Stomach (tissue), 9 donors: ENCODE measurements around the gene NSFL1C. TPM values are rescaled to one million over a fixed set of nuclear protein-coding genes. Genes with fewer than 3 reads are reported as not detected.
A peak's percentile ranks its signal among the peaks of the same experiment; 100 is the strongest.

Source experiments
- DNase-seq, 2 donors: peaks; one replicate each; pipeline versions ENCODE4 v3.0.0 to v3.0.0-alpha.2; 2013 to 2019
- H3K27ac ChIP-seq, 5 donors: fragments of 200-600 bp in 4 of 5; sonication (generic) in 4 of 5; one replicate each; pipeline ENCODE4 v1.5.1; 2013 to 2019; ENCODE audit warnings: mild to moderate bottlenecking in 1 of 5, moderate library complexity in 1 of 5
- H3K27me3 ChIP-seq, 3 donors: fragments of 200-600 bp; sonication (generic); one replicate each; pipeline ENCODE4 v1.5.1; 2017 to 2019; ENCODE audit warnings: mixed run types in 1 of 3
- H3K36me3 ChIP-seq, 4 donors: fragments of 200-600 bp; sonication (generic); 1 replicate in 3 of 4; 2 replicates in 1 of 4; pipeline ENCODE4 v1.5.1; 2016 to 2019
- H3K4me1 ChIP-seq, 4 donors: fragments of 200-600 bp; sonication (generic); one replicate each; pipeline ENCODE4 v1.5.1; 2016 to 2019
- H3K4me3 ChIP-seq, 4 donors: fragments of 200-600 bp; sonication (generic) in 3 of 4; one replicate each; pipeline ENCODE4 v1.5.1; 2016 to 2019; ENCODE audit warnings: mild to moderate bottlenecking in 1 of 4
- H3K9me3 ChIP-seq, 4 donors: fragments of 200-600 bp; sonication (generic); one replicate each; pipeline ENCODE4 v1.5.1; 2016 to 2019
- EP300 ChIP-seq: sonication (generic); formaldehyde crosslinking; IDR thresholded peaks from one replicate; pipeline ENCODE4 v1.6.1; 2017; ENCODE audit warnings: antibody characterized with exemption
- POLR2A ChIP-seq, 4 donors: fragments of 450-650 bp; IDR thresholded peaks; one replicate each; pipeline ENCODE4 v1.6.1; 2016; ENCODE audit warnings: antibody characterized with exemption in 4 of 4, control low read depth in 2 of 4, mild to moderate bottlenecking in 1 of 4, moderate library complexity in 1 of 4
- POLR2AphosphoS5 ChIP-seq, 3 donors: sonication (generic); formaldehyde crosslinking; IDR thresholded peaks; one replicate each; pipeline ENCODE4 v1.6.1; 2016; ENCODE audit warnings: antibody characterized with exemption in 3 of 3
- WGBS, 5 donors: extraction: QIAGEN DNeasy Blood & Tissue Kit in 3 of 5; methylation state at CpG; one replicate each; pipeline versions ENCODE4 v1.1.5 to v1.1.7; 2013 to 2018; 5-methylcytosine and 5-hydroxymethylcytosine counted together
- intact Hi-C: fragments of 100-400 bp; cut with DNase I; formaldehyde crosslinking; loops from one replicate; pipeline ENCODE4 v1.15.1; 2023; ENCODE audit warnings: low total_unique reads
- polyA plus RNA-seq, 3 donors: library from polyadenylated mRNA; stranded (reverse); fragments of 200-250 nt; gene quantifications; one replicate each; pipeline ENCODE4 v1.2.3, GENCODE V29; 2013
- total RNA-seq, 5 donors: library from RNA; depleted of rRNA; stranded (reverse); fragments of >200 nt; gene quantifications; one replicate each; pipeline versions ENCODE4 v1.1.0 to v1.2.3, GENCODE V29; 2014 to 2016
- TF ChIP-seq, protein P1 (sequence below), 7 experiments: fragments of 450-650 bp in 4 of 7; fragments of 200-600 bp in 3 of 7; sonication (generic) in 3 of 7; IDR thresholded peaks; one replicate each; pipeline ENCODE4 v1.5.1; 2016 to 2019; ENCODE audit warnings: antibody characterized with exemption in 7 of 7, control low read depth in 2 of 7, mild to moderate bottlenecking in 1 of 7
- donor health status: healthy with polysubstance abuse.
- donor health status: Bipolar disorder and iron deficiency.
- donor health status: healthy.

NSFL1C gene
- total and polyA plus RNA-seq, 8 donors = 13.4 to 83.4 (median 42.1) TPM

DNA sequence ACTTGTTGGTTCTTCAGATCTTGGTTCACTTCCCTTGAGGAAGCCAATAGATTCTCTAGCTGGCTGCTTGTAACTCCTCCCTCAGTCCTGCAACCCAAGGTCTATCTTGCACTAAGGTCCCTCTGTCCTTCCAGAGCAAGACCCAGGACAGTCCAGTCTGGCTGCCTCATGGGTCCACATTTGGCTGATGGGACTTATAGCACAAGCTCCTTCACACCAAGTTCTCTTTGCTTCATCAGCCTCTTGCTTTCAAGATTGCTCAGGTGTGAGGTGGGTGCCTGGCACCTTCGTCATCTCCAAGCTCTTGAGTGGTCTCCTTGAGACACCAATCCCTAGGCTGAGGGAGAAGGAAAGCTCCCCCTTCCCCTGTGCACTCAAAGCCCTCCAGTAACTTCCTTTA is 28.3 kb downstream of the NSFL1C start:
- 0 to 52% (median 47%) methylated on average over 1 of the region's 1 CpG for WGBS, 5 donors
- Histone ChIP-seq H3K4me3 (no peak overlapping the region), H3K4me1 (peaks cover 0 to 13% (median 3%) of the 10 kb centered on the region in 4 donors), H3K9me3 (no peaks in the 10 kb centered on the region), H3K27ac (no peak overlapping the region), H3K36me3 (peaks cover 16 to 44% (median 40%) of the 10 kb centered on the region in 4 donors), H3K27me3 (no peaks in the 10 kb centered on the region)
- intact Hi-C loops = loop anchor here (5.0 kb wide), 1 partner anchor 126 kb away; no protein-coding TSS in a partner anchor
- no peak for DNase-seq
- TF ChIP-seq POLR2A (IDR thresholded peaks at IDR 0.05) = no peak
- TF ChIP-seq, protein P1, sequence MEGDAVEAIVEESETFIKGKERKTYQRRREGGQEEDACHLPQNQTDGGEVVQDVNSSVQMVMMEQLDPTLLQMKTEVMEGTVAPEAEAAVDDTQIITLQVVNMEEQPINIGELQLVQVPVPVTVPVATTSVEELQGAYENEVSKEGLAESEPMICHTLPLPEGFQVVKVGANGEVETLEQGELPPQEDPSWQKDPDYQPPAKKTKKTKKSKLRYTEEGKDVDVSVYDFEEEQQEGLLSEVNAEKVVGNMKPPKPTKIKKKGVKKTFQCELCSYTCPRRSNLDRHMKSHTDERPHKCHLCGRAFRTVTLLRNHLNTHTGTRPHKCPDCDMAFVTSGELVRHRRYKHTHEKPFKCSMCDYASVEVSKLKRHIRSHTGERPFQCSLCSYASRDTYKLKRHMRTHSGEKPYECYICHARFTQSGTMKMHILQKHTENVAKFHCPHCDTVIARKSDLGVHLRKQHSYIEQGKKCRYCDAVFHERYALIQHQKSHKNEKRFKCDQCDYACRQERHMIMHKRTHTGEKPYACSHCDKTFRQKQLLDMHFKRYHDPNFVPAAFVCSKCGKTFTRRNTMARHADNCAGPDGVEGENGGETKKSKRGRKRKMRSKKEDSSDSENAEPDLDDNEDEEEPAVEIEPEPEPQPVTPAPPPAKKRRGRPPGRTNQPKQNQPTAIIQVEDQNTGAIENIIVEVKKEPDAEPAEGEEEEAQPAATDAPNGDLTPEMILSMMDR (IDR thresholded peaks at IDR 0.05) = no peak
- TF ChIP-seq EP300 = no peak
- TF ChIP-seq POLR2AphosphoS5 (IDR thresholded peaks at IDR 0.05) = no peak

- Histone ChIP-seq H3K36me3 (peaks cover 7 to 34% (median 30%) of the 10 kb centered on the region in 4 donors), H3K4me1 (peaks cover 0 to 13% (median 3%) of the 10 kb centered on the region in 4 donors), H3K27me3 (no peaks in the 10 kb centered on the region), H3K4me3 (no peak overlapping the region), H3K27ac (no peak overlapping the region), H3K9me3 (no peaks in the 10 kb centered on the region)
- WGBS, 5 donors = 30 to 37% (median 32%) methylated on average over 5 of the region's 5 CpGs
- peak; percentile 77 to 90 for DNase-seq
- TF ChIP-seq EP300 = no peak
- TF ChIP-seq, protein P1 (IDR thresholded peaks at IDR 0.05) = peak in 5 of 7 experiments; percentile 76 to 92 (median 79)
- peak in 1 of 3 donors; percentile 68 for TF ChIP-seq POLR2AphosphoS5 (IDR thresholded peaks at IDR 0.05)
- no peak for TF ChIP-seq POLR2A (IDR thresholded peaks at IDR 0.05)
- intact Hi-C loops = loop anchor here (5.0 kb wide), 1 partner anchor 125 kb away; no protein-coding TSS in a partner anchor
Observed at GRCh38 chr20:1437235-1437904, 29.3 kb downstream of the NSFL1C start.

DNA sequence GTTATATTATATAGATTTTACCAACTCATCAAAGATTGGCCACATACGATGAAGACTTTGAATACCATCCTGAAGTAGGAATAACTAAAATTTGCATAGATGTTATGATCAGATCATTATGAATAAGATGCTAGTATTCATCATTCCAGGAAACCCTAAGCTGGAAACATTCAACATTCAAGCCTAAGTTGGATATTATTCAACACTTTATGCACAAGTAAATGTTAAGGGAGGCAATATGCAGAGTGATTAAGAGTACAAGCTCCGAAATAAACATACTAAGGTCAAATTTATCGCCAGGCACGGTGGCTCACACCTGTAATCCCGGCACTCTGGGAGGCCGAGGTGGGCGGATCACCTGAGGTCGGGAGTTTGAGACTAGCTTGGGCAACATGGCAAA is 30.4 kb downstream of the NSFL1C start:
- 90 to 93% (median 90%) methylated on average over 8 of the region's 8 CpGs for WGBS, 5 donors
- DNase-seq = no peak
- Histone ChIP-seq H3K9me3 (no peaks in the 10 kb centered on the region), H3K36me3 (peaks cover 0 to 23% (median 19%) of the 10 kb centered on the region in 4 donors), H3K4me3 (no peak overlapping the region), H3K27ac (no peak overlapping the region), H3K4me1 (peaks cover 0 to 13% (median 3%) of the 10 kb centered on the region in 4 donors), H3K27me3 (no peaks in the 10 kb centered on the region)
- intact Hi-C loops = loop anchor here (5.0 kb wide), 1 partner anchor 124 kb away; no protein-coding TSS in a partner anchor
- TF ChIP-seq EP300 = no peak
- TF ChIP-seq POLR2AphosphoS5 (IDR thresholded peaks at IDR 0.05) = no peak
- TF ChIP-seq, protein P1 (IDR thresholded peaks at IDR 0.05) = no peak
- TF ChIP-seq POLR2A (IDR thresholded peaks at IDR 0.05) = no peak

GRCh38 chr20:1435337-1435699 is 31.3 kb downstream of the NSFL1C start:
- no peak for DNase-seq
- Histone ChIP-seq H3K9me3 (no peaks in the 10 kb centered on the region), H3K36me3 (peaks cover 0 to 13% (median 10%) of the 10 kb centered on the region in 4 donors), H3K27ac (no peak overlapping the region), H3K4me1 (peaks cover 0 to 13% (median 3%) of the 10 kb centered on the region in 4 donors), H3K27me3 (no peaks in the 10 kb centered on the region), H3K4me3 (no peak overlapping the region)
- TF ChIP-seq POLR2AphosphoS5 (IDR thresholded peaks at IDR 0.05) = no peak
- TF ChIP-seq EP300 = no peak
- TF ChIP-seq POLR2A (IDR thresholded peaks at IDR 0.05) = no peak
- TF ChIP-seq, protein P1 (IDR thresholded peaks at IDR 0.05) = no peak
- intact Hi-C loops = loop anchor here (5.0 kb wide), 1 partner anchor 123 kb away; no protein-coding TSS in a partner anchor
